ENCODE data around the gene STK25.
"Not testable (repeated sequence)": the region's sequence is repeated elsewhere in the genome, so short reads cannot be mapped to it uniquely, and the experiment has no call there.

The STK25 gene

DNA sequence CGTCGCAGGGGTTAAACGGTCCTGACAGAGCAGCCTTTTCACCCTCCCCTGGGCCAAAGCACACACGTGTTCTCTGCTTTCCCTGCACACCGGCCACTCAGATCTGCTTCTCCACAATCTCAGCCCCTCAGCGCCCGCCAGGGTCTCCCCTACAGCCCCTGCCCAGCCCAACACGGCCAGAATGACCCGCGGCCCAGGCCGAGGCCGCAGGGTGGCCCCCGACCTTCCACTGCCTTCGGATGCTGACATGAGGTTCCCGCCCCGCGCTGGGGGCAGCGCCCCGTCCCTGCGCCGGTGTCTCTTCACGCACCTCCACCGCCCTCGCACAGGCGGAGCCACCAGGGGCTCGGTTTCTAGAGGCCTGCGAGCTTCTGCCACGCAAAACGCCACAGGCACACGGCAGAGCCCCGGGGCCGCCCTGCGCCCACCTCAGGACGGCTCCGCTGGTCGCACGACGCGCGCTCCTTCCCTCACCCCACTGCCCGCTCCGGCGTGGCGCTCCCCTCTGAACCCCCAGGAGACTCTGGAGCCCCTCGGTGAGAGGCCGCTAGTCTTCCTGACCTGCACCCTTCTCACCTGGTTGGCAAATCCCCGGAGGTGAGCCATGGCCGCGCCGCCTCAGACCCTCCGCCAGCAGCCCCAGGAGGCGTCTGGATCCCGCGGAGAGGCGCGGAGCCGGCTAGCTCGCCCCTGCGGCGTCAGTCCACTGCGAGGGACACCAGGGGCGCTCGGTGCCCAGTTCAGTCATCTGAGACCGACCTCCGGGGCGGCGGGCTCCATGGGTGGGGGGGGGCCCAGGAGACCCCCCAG, 749 bp downstream of the STK25 start:
- no peak for DNase-seq

DNA sequence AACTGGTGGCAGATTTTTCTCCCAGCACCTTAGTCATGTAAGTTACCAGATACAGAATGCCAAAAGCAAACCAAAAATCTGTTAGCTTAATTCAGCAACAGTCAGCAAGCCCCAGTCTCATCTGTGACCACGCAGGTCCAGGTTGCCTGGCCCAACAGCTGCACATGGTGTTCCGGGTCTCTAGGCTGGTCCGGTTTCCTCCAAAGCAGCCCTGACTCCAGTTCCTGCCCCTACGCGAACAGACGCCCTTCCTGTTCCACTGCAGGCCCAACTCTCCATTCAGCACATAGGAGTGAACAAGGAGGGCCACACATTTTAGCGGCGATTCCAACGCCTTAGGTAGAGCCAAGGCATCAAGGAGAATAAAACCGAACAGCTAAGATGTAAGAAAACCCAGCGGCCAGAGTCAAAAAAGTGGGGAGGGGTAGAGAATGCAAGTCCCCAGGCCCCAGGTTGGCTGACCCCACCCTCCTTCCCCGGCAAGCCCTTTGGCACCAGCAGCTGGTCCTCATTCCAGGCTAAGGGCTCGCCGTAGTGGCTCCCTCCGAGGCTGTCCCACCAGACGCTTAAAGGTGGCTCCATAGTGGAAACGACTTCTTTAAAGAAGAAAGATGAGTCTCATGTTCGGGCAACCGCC, 1.5 kb downstream of the STK25 start:
- no peak for DNase-seq

- DNase-seq: not testable (repeated sequence)
These were observed 2.1 kb downstream of the STK25 start for GRCh38 chr2:241506317-241506716.

GRCh38 chr2:241505781-241506201, 2.6 kb downstream of the STK25 start:
- DNase-seq: no peak

GRCh38 chr2:241505086-241505780, 3.2 kb downstream of the STK25 start:
- DNase-seq: no peak

DNA sequence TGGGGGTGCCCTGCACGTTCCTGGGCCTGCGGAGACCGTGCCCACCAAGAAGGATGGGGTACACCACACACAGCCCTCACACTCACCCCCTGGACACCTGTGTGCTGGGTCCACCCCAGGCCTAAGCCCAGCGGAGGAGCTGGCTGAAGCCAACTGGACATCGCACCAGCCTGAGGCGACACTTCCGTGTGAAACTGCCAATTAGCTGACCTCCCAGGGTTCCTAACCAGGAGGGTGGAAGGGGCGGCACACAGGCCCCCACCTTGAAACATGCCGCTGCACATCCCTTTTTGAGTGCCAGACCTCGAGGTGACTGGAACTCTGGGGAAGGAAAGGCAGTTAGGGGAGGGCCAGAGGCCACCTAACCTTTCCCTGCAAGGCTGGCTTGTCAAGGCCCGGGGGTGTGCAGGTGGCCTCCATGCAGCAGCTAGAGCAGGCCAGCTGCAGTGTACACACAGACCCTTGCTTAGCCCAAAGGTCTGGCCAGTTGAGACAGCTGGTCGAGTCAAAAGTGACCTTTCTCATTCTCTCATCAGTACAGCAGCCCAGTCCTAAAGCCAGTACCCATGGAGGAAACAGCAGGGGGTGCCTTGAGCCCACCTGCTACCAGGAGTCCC, 4.5 kb downstream of the STK25 start:
- DNase-seq: no peak

GRCh38 chr2:241502281-241502680, 6.1 kb downstream of the STK25 start:
- DNase-seq: no peak

DNA sequence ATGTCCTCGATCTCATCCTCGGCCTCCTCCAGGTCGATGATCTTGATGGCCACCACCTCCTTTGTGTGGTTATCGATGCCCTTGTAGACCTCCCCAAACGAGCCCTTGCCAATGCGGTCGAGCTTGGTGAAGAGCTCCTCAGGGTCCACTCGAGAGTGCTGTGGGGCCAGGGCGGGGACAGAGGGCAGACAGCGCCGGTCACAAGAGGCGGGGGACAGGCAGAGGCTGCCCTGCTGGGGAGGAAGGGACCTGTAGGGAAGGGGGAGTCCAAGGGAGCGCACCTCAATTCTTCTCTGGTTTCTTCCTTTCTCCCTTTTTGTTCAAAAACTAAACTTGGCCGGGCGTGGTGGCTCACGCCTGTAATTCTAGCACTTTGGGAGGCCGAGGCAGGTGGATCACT, 6.8 kb downstream of the STK25 start:
- no peak for DNase-seq

GRCh38 chr2:241501099-241501541, 7.3 kb downstream of the STK25 start:
- no peak for DNase-seq

- DNase-seq: no peak
These were observed 7.9 kb downstream of the STK25 start for GRCh38 chr2:241500431-241500975.

DNA sequence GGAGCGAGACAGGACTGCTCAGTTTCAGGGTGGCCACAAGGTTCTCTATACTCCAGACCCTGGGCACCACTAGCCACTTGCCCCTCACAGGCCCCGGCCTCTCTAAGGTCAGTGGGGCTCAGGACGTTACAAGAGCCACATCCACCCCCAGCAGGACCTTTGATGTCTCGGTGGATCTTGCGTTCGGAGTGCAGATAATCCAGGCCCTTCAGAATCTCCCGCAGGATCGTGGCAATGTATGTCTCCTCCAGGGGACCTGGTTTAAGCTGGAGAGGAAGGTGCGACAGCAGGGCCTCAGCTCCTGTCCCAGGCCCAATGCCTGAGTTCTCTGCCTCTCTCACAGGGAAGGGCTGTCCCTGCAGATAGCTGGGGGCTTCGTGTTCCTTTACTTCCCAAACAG, 8.4 kb downstream of the STK25 start:
- DNase-seq: no peak

DNA sequence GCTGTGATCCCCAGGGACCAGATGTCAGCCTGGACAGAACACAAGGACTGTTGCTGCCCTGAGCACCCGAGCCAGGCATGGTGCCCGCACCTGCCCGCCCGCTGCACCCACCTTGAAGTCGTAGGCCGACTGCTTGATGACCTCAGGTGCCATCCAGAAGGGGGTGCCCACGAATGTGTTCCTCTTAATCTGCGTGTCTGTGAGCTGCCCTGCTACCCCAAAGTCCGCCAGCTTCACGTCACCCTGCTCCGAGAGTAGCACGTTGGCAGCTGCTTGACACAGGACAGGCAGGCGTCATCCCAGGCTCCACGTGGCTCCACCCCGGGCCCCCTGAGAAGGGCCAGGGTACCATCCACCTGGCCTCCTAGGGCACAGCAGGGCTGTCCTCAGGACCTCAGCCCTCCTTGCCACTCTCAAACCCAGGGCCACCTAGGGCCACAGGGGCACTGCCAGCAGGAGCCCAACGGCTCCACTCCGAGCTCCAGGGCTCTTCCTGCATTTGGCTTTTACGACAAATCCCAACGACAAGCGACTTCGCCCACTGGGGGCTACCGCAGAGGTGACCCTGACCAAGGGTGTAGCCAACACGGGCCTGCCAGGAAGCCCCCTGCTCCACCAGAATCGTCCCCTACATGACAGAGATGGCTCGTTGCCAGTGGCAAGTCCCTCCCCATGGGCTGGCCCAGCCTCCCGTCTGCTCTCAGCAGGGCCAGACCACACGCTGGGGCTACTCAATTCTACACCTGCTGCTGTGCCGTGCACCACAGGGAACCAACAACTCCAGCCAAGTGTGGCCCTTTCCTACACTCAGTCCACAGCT, 9.0 kb downstream of the STK25 start:
- no peak for DNase-seq

- no peak for DNase-seq
These were observed 10.0 kb downstream of the STK25 start for GRCh38 chr2:241498115-241499070.

DNA sequence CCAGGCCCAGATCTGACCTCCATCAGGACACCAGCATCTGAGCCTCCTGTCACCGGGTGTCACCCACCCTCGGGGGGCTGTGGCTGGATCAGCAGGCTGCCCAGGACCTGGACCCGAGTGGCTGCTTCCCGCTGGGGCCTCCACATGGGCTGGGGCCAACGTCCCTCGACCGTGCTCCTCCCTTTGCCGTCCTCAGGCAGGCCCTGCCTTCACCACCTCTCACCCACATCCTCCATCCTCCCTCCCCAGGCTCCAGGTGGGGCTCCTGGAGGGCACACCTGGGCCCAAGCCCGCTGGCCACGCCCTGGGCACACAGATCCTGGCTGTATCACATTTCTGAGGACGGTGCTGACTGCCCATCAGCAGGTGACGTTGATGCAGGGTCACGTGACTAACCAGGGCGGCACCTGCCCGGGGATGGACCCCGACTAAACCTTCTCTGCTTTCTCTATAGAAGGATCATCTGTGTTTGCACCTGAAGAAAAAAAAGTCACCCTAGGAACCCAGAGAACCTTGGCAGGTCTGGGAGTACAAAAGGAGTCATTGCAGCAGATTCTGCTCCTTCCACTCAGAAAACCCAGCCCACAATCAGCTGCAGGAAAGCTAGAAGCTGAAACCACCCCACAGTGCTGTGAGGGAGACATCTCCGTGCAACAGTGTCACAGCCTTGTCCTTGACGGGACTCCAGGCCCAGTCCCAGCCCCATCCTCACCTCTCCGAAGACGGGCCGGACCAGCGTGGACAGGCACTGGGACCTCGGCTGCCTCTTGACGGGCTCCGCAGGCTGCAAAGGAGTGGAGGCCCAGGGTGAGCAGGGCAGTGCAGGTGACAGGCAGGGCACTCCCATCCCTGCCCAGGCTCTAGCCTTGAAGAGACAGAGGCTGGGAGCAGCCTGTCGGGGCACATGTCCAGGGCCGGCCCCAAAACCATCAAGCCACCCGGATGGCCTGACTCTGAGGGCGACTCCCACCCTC, 11.2 kb downstream of the STK25 start:
- no peak for DNase-seq

DNA sequence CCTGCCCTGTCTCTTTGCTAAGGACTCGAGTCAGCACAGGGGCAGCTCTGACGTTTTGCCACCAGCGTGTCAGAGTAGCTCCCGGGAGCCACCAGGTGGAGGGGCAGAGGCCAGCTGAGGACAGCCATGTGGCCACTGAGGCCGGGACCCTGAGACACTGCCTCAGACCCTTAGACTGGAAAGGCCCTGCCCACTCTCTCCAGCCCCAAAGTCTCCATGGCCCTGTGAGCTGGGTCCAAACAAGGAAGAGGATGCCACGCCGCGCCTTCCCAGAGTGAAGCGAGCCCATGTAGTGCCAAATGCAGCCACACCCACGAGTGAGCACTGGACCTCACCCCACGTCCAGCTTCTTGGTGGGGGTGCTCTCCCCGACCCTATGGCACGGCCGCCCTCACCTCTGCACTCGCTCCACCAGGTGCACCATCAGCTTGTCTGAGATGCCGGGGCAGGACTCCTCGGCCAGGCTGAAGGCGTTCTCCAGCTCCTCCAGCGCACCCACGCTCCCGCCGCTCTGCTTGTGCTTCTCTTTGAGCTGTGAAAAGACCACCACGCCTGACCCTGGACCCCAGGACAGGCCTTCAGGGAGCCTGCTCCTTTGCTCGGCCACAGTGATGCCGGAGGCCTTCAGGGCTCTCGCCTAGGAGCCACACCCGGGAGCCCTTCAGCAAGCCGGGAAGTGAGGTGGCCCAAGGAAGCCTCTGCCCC, 12.2 kb downstream of the STK25 start:
- no peak for DNase-seq

GRCh38 chr2:241495172-241496002, 13.0 kb downstream of the STK25 start:
- DNase-seq: no peak

DNA sequence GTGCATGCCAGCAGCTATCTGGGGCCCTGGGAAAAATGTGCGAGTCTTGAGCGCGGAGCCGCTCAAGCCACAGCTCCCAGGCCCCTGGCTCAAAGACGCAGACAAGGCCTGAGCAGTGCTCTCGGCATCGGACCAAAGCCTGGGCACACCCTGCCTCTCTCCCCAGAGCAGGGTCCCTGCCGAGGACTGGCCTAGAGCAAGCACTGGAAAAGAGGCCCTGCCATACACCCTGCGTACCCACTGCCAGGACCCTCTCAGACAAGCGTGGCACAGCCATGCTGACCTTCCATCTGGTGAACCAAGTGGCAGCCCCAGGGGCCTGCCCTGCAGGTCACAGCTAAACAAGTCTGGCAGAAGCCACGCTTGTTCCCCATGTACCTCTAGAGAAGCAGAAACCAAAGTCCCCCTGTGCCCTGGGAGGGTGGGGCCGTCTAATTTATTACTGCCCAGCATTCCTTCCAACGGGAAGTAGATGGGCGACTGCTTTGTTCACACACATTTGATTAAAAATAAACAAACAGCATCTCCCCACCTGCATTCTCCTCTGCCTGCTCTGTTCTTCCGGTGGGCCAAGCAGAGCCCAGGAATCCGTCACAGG, 14.0 kb downstream of the STK25 start:
- no peak for DNase-seq

GRCh38 chr2:241493092-241493491, 15.3 kb downstream of the STK25 start:
- DNase-seq: no peak

Data from activated CD4-positive, CD25-positive, alpha-beta regulatory T cell (primary cell).